ENCODE data around the gene PTPRD.

Gene PTPRD

GRCh38 chr9:8428389-8428788 is 2184.4 kb downstream of the PTPRD start:
- no peak for DNase-seq (ENCODE audit: low spot score)
- no peak for TF ChIP-seq CTCF (IDR thresholded peaks at IDR 0.05; ENCODE audit: borderline replicate concordance, control extremely low read depth, extremely low read depth, insufficient read depth, missing control alignments)
- in situ Hi-C loops (cut with MboI; ENCODE audit: low sequenced_read_pairs, unreplicated experiment): no loop called here

DNA sequence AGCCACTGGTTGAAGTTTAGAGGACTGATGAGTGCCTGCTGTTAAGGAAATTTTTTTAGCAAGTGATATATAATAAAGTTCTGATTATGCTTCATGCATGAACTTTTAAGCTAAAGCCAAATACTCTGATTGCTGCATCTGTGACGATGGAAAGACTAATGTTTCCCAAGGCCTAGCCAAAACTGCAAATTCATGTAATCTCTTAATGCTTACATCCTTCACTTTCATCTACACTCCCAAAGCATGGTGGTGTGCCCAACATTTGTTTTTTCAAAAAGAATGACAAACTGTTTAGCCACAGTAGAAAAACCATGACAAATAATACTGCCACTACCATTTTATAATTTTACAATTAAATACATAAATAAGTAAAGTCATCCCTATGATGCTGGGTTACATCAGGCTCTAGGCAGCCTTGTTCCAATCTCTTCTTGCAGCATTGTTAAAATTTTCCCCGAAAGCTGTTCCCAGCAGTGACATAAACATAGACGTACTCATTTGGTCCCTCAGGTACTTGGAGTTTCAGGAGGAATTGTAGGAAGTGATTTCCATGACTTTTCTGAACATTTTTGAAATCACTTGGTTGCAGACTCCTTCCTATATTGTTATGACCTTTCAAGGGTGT is 2187.9 kb downstream of the PTPRD start:
- in situ Hi-C loops (cut with MboI; ENCODE audit: low sequenced_read_pairs, unreplicated experiment): no loop called here
- DNase-seq (ENCODE audit: low spot score): no peak
- TF ChIP-seq CTCF (IDR thresholded peaks at IDR 0.05; ENCODE audit: borderline replicate concordance, control extremely low read depth, extremely low read depth, insufficient read depth, missing control alignments): no peak

DNA sequence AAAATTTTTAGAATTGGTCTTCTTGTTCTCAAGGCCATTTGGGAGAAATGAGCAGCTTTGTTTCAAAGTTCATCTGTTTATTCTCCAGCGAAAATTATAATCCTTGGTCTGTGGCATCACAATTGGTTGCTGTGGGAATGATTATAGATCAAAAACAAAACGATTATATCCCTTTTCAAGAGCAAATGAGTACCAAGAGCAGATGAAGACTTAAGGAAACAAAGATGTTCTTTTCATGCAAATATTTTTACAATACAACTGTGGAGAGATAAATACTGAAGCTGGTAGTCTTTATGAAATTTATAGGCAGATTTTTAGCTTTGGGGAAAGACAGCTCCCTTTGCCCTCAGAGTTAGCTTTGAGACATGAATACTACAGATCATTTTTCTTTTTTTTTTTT is 2192.4 kb downstream of the PTPRD start:
- in situ Hi-C loops (cut with MboI; ENCODE audit: low sequenced_read_pairs, unreplicated experiment): no loop called here
- TF ChIP-seq CTCF (IDR thresholded peaks at IDR 0.05; ENCODE audit: borderline replicate concordance, control extremely low read depth, extremely low read depth, insufficient read depth, missing control alignments): no peak
- DNase-seq (ENCODE audit: low spot score): no peak

DNA sequence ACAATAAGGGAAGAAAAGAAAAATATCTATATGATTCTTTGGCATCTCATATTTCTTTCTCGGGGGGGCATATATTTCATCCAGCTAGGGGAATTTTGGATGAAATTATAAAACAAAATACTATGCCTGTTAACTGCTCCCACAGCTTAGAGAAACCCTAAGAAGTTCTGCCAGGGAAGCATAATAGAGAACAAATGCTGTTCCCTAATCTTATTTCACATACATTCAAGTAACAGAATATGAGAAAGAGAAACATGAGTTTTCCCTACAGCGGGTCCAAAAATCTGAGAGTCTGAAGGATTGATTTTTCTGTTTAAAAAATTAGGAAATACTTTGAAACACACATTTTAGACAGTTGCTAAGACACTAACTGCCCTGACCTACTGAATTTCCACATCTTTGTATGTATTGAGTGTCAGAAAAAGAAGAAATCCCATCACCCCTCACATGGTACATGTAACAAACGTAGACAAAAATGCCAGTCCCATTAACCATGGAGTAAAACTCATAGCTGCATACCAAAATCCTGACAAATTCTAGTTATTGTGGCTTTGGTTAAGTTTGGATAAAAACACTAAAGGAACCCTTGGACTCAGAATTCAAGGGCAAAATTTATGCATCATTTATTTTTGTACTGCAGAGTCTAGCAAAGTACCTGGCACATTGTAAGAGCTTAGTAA is 2193.1 kb downstream of the PTPRD start:
- no peak for DNase-seq (ENCODE audit: low spot score)
- in situ Hi-C loops (cut with MboI; ENCODE audit: low sequenced_read_pairs, unreplicated experiment): no loop called here

DNA sequence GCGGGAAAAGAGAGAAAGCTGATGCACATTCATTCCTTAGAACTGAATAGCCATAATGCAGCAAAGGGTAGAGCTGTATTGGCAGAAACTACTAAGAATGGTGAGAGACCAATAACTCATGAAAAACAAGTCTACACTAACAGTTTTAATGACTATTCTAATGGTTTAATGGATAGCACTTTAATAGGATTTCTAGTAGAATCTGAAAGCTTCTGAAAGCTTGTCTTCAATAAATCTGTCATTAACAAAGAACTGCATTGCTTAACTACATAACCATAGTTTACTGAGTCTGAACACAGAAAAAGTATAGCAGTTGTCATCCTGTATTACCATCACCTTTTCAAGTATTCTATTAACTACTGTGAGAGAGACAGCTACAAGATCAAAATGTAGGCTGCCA is 2195.5 kb downstream of the PTPRD start:
- no peak for TF ChIP-seq CTCF (IDR thresholded peaks at IDR 0.05; ENCODE audit: borderline replicate concordance, control extremely low read depth, extremely low read depth, insufficient read depth, missing control alignments)
- in situ Hi-C loops (cut with MboI; ENCODE audit: low sequenced_read_pairs, unreplicated experiment): no loop called here
- DNase-seq (ENCODE audit: low spot score): no peak

More for the DNA sequence above, 2193.1 kb downstream of the PTPRD start:
- TF ChIP-seq CTCF (IDR thresholded peaks at IDR 0.05; ENCODE audit: borderline replicate concordance, control extremely low read depth, extremely low read depth, insufficient read depth, missing control alignments): no peak

DNA sequence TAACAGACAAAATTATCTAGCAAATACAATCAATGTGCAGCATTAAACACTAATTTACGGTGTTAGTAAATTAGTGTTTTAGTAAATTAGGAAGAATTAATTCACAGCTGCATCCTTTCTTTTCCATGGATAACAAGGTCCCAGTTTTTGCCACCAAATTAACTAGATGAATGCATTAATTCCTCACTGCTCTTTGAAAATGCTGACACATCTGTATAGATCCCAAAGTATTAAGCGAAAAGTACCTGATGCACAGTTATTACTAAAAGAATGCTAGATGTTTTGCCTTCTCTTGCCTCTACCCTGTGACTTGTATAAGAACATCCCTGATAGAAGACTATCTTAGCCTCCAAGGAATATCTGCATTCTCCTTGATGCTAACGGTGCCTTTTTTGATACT is 2200.5 kb downstream of the PTPRD start:
- TF ChIP-seq CTCF (IDR thresholded peaks at IDR 0.05; ENCODE audit: borderline replicate concordance, control extremely low read depth, extremely low read depth, insufficient read depth, missing control alignments): no peak
- in situ Hi-C loops (cut with MboI; ENCODE audit: low sequenced_read_pairs, unreplicated experiment): no loop called here
- DNase-seq (ENCODE audit: low spot score): no peak

All from GM13976 (cell line).